ENCODE data around the gene RAB30.
"Not testable (repeated sequence)": the region's sequence is repeated elsewhere in the genome, so short reads cannot be mapped to it uniquely, and the experiment has no call there.

The RAB30 gene

DNA sequence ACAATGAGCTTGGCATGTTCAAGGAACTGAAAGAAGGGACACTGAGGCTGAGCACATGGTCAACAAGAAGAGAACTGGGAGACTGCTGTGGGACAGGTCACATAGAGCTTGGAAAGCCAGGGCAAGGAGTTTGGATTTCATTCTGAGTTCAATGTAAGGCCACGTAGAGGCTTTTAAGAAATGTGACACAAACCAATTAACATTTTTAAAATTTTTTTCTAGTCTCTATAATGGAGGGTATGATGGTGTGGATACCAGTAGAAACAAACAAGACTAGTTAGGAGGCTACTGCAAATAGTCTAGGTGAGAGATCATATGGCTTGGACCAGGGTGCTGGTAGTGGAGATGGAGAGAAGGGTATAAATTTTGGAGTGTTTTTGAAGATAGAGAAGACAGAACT, 56.7 kb downstream of the RAB30 start:
- peak overlapping the region; percentile 38 for H3K27ac Mint-ChIP-seq
- H3K27me3 Mint-ChIP-seq, result no peaks in the 10 kb centered on the region
- H3K4me3 Mint-ChIP-seq, result no peak overlapping the region
- peaks cover 14% of the 10 kb centered on the region for H3K36me3 Mint-ChIP-seq (ENCODE audit: low read depth)
- H3K4me1 Mint-ChIP-seq (ENCODE audit: low read depth), result peaks cover 44% of the 10 kb centered on the region
- peaks cover 5% of the 10 kb centered on the region for H3K9me3 Mint-ChIP-seq

DNA sequence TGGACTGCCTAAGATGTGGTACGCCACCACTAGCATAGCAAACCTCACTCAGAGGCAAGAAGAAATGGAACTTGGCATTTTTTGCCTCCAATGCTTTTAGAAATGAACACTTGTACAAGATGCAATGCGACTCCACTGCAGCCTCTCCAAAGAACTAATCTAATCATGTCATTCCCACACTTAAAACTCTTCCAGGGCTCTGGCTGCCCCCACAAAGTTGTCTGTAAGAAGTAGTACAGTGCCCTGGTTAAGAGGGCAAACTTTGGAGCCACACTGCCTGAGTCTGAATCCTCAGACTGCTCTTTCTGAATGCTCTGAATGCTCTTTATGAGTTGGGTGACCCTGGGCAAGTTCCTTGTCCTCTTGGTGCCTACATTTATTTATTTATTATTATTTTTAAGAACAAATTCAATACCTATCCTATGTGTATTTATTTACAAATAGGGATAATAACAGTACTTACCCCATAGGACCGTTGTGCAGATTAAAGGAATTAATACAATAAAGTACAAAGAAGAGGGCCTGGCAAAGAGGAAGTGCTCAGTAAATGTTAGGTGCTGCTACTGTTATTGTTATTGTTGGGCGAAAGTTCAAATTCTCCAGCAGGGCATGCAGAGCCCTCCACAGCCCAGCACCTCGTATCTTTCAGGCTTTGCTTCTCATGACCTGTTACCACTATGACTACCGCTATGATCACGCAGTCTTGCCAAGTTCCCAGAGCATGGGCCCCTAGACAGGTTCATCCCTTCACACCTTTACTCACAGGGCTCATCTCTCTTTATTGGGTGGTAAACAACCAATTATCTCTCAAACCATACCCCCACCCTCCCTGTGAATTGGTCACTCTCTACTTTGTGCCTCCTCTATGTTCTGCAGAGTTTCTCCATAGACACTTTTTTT, 59.3 kb downstream of the RAB30 start:
- H3K36me3 Mint-ChIP-seq (ENCODE audit: low read depth), result peaks cover 8% of the 10 kb centered on the region

DNA sequence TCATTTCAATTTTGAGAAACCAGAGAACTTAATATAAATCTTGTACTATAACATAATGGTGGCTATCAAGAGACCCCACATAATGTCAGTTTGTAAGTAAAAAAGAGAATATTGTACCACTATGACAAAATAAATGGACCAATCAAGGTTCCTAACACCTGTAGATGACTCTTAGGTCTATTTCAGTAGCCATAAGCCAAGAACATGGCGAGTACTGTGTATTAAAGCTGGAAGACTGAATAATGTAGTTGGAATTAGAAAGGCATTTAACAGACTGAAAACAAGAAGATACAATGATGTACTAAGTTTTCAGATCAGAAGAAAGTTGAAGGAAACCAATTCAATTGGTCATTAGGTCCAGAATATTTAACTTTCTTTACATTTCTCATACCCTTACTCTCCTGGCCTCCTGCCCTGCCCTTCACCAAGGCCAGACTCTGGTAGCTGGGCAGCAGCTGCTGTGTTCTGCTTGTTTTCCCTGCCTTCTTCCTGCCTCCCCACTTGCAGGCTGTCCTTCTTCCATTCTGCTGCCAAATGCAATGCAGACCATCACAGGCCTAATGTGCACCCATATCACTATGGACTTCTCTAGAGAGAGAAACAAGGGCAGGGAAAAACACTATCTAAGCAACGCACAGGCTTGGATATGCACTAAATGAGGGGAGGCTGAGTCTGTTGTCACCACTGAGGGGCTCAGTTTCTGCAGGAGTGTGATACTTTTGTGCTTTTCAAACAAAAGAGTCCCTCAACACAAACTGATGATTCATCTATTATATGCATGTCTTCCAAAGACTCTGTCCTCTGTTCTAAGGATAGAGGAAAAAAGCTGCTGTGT, 60.1 kb downstream of the RAB30 start:
- Mint-ChIP-seq H3K4me3 (no peak overlapping the region), H3K9me3 (peaks cover 5% of the 10 kb centered on the region), H3K4me1 (ENCODE audit: low read depth) (peaks cover 61% of the 10 kb centered on the region), H3K27me3 (no peaks in the 10 kb centered on the region), H3K27ac (peak overlapping the region; percentile 41), H3K36me3 (ENCODE audit: low read depth) (peaks cover 8% of the 10 kb centered on the region)

More for the DNA sequence above, 59.3 kb downstream of the RAB30 start:
- H3K27me3 Mint-ChIP-seq, result no peaks in the 10 kb centered on the region
- H3K27ac Mint-ChIP-seq, result no peak overlapping the region
- H3K4me1 Mint-ChIP-seq (ENCODE audit: low read depth), result peaks cover 52% of the 10 kb centered on the region
- H3K9me3 Mint-ChIP-seq, result peaks cover 5% of the 10 kb centered on the region
- H3K4me3 Mint-ChIP-seq, result no peak overlapping the region

DNA sequence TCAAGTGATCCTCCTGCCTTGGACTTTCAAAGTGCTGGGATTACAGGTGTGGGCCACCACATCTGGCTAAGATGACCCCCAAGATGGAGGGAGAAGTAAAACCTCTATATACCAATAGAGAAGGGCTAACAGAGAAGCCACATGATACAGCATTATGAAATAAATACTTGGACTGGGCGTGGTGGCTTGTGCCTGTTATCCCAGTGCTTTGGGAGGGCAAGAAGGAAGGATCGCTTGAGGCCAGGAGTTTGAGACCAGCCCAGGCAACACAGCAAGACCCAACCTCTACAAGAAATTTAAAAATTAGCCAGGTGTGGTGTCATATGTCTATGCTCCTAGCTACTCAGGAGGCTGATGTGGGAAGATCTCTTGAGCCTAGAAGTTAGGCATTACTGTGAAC, 61.7 kb downstream of the RAB30 start:
- H3K27ac Mint-ChIP-seq, result no peak overlapping the region
- no peaks in the 10 kb centered on the region for H3K9me3 Mint-ChIP-seq
- H3K4me3 Mint-ChIP-seq, result no peak overlapping the region
- peaks cover 70% of the 10 kb centered on the region for H3K4me1 Mint-ChIP-seq (ENCODE audit: low read depth)
- H3K36me3 Mint-ChIP-seq (ENCODE audit: low read depth), result no peaks in the 10 kb centered on the region
- no peaks in the 10 kb centered on the region for H3K27me3 Mint-ChIP-seq

DNA sequence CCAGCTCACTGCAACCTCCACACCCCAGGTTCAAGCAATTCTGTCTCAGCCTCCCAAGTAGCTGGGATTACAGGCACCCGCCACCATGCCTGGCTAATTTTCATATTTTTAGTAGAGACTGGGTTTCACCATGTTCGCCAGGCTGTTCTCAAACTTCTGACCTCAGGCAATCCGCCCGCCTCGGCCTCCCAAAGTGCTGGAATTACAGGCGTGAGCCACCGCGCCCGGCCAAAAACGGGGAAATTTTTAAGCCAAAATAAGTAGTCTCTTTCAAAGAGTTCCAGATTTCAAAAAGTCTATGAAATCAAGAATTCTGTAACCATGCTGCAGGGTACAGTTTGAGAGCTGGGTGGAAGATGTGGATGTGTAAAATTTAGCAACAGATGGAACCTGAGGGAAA, 62.6 kb downstream of the RAB30 start:
- not testable (repeated sequence) for H3K27me3 Mint-ChIP-seq; H3K27ac Mint-ChIP-seq; H3K9me3 Mint-ChIP-seq; H3K4me3 Mint-ChIP-seq; H3K36me3 Mint-ChIP-seq (ENCODE audit: low read depth)
- peaks cover 70% of the 10 kb centered on the region for H3K4me1 Mint-ChIP-seq (ENCODE audit: low read depth)

DNA sequence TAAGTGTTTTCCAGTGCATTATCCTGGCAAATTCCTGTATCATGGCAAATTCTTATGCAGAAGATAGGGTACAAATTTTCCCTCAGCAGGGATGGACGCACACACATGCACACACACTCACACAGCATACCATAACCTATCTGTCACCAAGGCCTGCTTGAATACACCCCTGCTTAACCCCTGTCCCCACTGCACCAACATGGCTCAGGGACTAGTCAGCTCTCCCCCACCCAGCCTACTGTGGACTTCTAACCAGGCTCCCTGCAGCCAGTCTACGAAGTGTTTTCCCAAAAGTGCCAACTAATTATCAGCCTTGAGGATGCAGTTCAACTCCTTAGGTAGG, 63.1 kb downstream of the RAB30 start:
- no peaks in the 10 kb centered on the region for H3K9me3 Mint-ChIP-seq
- H3K4me1 Mint-ChIP-seq (ENCODE audit: low read depth), result peaks cover 67% of the 10 kb centered on the region
- no peak overlapping the region for H3K27ac Mint-ChIP-seq
- no peaks in the 10 kb centered on the region for H3K36me3 Mint-ChIP-seq (ENCODE audit: low read depth)
- no peak overlapping the region for H3K4me3 Mint-ChIP-seq
- no peaks in the 10 kb centered on the region for H3K27me3 Mint-ChIP-seq

DNA sequence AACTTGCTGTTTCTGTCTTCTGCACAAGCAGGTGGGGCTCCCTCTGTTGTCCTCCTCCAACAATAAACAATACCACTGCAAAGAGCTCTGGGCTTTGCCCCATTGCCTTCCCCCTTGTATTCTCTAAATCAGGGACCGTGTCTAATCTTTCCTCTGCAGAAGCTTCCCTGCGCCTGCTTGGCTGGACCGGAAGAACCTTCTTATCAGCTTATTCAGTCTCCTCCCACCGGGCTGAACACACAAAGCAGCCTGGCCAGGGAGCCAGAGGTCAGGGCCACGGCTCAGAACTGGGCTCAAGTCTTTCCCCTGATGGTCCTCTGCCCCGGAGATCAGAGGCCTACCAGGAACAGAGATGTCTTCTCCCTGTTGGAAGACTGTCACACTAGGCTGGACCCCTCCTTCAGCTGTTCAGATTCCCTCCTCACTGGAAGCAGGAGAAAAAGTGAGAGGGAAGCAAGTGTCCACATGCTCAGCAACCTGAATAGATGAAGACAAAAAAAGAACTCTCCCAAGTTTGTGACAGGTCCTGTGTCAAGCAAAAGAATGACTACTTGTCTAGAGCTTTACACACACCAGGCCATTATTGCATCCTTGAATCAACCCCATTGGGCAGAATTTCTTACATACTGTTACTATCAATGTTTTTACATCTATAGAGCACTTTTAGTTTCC, 63.7 kb downstream of the RAB30 start:
- Mint-ChIP-seq H3K27ac (peak overlapping the region; percentile 18), H3K4me3 (peak overlapping the region; percentile 19)

DNA sequence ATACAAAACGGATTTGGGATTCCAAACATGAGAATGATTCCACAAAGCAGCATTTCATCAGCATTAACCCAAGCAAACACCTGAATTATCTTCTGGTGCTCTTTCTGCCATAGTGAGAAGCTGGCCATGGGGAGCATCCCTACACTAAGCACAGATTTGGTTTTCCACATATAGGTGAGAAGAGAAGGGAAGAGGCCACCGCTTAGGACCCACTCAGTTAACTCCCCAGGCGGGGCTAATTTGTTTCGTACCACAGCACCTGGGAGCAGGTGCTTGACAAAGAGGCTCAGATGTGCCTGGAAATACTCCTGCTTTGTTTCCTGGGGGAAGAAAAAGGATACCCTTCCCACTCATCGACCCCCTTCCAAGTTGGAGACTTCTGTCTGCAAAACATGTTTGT, 64.2 kb downstream of the RAB30 start:
- no peak overlapping the region for H3K27ac Mint-ChIP-seq
- H3K27me3 Mint-ChIP-seq, result no peaks in the 10 kb centered on the region
- H3K9me3 Mint-ChIP-seq, result no peaks in the 10 kb centered on the region
- H3K4me3 Mint-ChIP-seq, result no peak overlapping the region
- H3K36me3 Mint-ChIP-seq (ENCODE audit: low read depth), result no peaks in the 10 kb centered on the region
- H3K4me1 Mint-ChIP-seq (ENCODE audit: low read depth), result peaks cover 65% of the 10 kb centered on the region

More for the DNA sequence above, 63.7 kb downstream of the RAB30 start:
- Mint-ChIP-seq H3K27me3 (no peaks in the 10 kb centered on the region), H3K4me1 (ENCODE audit: low read depth) (peaks cover 63% of the 10 kb centered on the region), H3K9me3 (no peaks in the 10 kb centered on the region), H3K36me3 (ENCODE audit: low read depth) (no peaks in the 10 kb centered on the region)

DNA sequence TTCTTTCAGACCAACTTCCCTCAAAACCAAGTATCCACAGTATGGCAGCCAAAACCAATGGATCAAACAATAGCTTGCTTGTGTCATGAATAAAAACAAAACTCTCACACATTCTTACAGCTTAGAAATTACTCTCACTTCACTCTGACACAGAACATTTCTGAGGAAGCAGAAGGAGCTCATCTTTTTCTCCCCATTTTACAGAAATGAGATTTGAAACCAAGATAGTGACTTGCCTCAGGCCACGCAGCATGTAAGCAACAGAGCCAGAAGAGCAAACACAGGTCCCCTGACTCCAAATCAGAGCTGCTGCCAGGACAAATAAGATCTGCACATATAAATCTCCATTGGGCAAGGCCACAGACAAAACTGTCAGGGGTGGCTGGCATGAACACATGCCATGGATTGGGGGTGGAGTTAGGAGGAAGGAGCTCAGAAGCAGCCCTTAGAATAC, 64.8 kb downstream of the RAB30 start:
- Mint-ChIP-seq H3K9me3 (no peaks in the 10 kb centered on the region), H3K4me3 (peak overlapping the region; percentile 22), H3K27ac (peak overlapping the region; percentile 77), H3K4me1 (ENCODE audit: low read depth) (peaks cover 65% of the 10 kb centered on the region), H3K36me3 (ENCODE audit: low read depth) (no peaks in the 10 kb centered on the region), H3K27me3 (no peaks in the 10 kb centered on the region)

DNA sequence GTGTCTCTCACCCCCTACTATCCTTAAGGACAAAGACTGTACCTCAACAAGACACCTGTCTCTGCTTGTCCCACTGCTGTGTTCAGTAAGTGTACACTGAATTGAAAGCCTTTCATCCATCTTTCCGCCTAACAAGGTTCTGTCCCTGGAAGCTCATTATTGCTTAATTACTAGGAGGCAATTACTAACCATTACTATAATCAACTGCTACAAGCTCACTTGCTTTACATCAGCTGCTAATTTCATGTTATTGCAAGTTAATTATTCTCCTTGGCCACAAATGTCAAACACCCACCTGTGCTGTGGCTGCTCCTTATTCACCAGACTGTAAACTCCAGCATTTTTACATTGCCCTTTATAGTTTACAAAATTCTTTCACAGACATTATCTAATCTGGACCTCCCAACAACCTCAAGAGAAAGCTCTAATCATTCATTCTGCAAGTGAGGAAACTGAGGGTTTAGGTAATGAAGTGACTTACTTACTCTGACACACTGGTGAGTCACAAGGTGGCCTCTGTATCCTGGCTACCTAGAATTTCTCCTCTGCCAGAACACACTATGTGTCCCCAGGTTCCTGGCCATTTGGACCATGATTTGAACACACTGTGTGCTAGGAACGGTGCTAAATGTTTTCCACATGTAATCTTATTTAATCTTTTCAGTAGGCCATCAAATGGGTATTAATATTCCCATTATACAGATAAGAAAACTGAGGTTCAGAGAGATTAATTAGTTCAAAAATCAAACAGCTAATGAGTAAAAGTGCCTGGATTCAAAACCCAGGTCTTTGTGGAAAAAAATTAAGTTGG, 66.7 kb downstream of the RAB30 start:
- H3K4me3 Mint-ChIP-seq, result peak overlapping the region; percentile 37
- peak overlapping the region; percentile 80 for H3K27ac Mint-ChIP-seq
- no peaks in the 10 kb centered on the region for H3K36me3 Mint-ChIP-seq (ENCODE audit: low read depth)
- H3K9me3 Mint-ChIP-seq, result no peaks in the 10 kb centered on the region
- peaks cover 73% of the 10 kb centered on the region for H3K4me1 Mint-ChIP-seq (ENCODE audit: low read depth)
- H3K27me3 Mint-ChIP-seq, result no peaks in the 10 kb centered on the region

DNA sequence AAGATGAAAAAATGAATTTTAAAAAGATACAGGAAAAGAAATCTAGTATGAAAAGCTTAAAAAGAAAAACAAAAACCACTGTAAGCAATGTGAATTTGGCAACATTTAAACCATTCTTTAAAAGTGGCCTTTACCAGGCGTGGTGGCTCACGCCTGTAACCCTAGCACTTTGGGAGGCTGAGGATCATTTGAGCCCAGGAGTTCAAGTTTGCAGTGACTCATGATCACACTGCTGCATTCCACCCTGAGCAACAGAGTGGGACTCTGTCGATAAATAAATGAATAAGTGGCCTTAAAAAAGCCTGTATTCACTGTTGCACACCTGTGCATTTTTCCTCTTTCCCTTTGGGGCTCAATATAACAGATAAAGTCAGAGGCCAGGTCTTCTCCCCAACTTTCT, 69.2 kb downstream of the RAB30 start:
- Mint-ChIP-seq H3K27ac (peak overlapping the region; percentile 71), H3K36me3 (ENCODE audit: low read depth) (no peaks in the 10 kb centered on the region), H3K27me3 (no peaks in the 10 kb centered on the region), H3K9me3 (no peaks in the 10 kb centered on the region), H3K4me3 (peak overlapping the region; percentile 15), H3K4me1 (ENCODE audit: low read depth) (peaks cover 86% of the 10 kb centered on the region)

DNA sequence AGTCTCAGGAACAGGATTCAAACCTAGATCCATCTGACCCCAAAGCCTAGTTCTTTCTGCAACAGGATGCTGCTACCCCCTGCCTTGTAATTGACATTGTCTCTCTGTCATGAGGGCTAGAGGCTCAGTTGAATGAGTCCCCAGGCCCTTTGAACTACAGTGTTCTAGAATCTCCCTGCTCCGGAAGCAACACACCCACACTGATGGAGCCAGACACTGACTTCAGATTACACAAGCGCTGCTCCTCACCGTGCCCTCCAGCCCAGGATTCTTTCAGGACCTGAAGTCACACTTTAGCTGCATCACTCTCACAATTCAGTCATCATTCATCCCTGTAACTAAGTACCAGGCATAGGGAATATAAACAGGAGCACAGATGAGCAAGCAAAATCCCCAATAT, 69.6 kb downstream of the RAB30 start:
- no peaks in the 10 kb centered on the region for H3K9me3 Mint-ChIP-seq
- H3K4me3 Mint-ChIP-seq, result peak overlapping the region; percentile 15
- H3K36me3 Mint-ChIP-seq (ENCODE audit: low read depth), result no peaks in the 10 kb centered on the region
- no peaks in the 10 kb centered on the region for H3K27me3 Mint-ChIP-seq
- H3K27ac Mint-ChIP-seq, result peak overlapping the region; percentile 71
- H3K4me1 Mint-ChIP-seq (ENCODE audit: low read depth), result peaks cover 86% of the 10 kb centered on the region

DNA sequence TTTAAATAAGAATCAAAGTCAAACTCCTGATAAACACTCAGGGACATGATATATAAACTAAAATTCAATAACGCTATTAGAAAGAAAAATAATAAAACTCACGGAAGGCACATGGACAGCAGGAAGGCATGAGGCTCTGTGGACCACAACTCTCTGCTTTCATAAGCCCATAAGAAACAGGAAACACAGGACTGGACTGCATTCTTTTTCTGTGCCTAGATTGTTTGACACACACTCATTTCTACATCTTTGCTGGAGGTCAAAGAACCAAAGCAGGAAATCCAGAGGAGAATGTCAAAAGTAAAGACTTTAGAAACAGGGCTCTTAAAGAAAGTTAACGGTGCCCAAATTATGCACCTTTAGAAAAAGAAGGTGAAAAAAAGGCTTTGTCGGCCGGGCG, 71.3 kb downstream of the RAB30 start:
- Mint-ChIP-seq H3K4me1 (ENCODE audit: low read depth) (peaks cover 86% of the 10 kb centered on the region), H3K36me3 (ENCODE audit: low read depth) (peaks cover 6% of the 10 kb centered on the region), H3K9me3 (no peaks in the 10 kb centered on the region), H3K27me3 (no peaks in the 10 kb centered on the region), H3K27ac (peak overlapping the region; percentile 56), H3K4me3 (no peak overlapping the region)

DNA sequence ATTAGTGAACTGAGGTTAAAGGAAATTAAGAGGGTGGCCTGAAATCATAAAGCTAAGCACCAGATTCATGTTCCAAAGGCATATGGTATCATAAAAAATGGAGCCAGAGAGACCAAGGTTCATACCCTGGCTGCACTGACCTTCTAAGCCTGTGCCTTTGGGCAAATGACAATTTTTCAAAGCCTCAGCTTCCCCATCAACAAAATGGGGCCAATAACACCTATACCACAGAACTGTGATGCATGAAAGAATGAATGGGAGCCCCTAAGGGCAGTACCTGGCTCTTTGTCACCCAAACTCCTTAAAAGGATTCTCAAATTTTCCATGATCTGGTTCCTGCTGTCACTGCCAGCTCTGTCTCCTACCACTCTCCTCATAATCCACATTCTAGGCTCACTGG, 72.5 kb downstream of the RAB30 start:
- no peaks in the 10 kb centered on the region for H3K27me3 Mint-ChIP-seq
- no peak overlapping the region for H3K4me3 Mint-ChIP-seq
- H3K36me3 Mint-ChIP-seq (ENCODE audit: low read depth), result peaks cover 14% of the 10 kb centered on the region
- H3K4me1 Mint-ChIP-seq (ENCODE audit: low read depth), result peaks cover 86% of the 10 kb centered on the region
- H3K9me3 Mint-ChIP-seq, result no peaks in the 10 kb centered on the region
- peak overlapping the region; percentile 92 for H3K27ac Mint-ChIP-seq
